Fibroblast of skin of left quadriceps (primary cell): ENCODE measurements around the gene ZSWIM2.
A peak's percentile ranks its signal among the peaks of the same experiment; 100 is the strongest.
"Not testable (repeated sequence)": the region's sequence is repeated elsewhere in the genome, so short reads cannot be mapped to it uniquely, and the experiment has no call there.

Experiments
- DNase-seq, 2 experiments: peaks; one replicate each; pipeline ENCODE4 v3.0.0-alpha.2; 2013; ENCODE audit warnings: low read depth in 2 of 2

Gene ZSWIM2

GRCh38 chr2:186852508-186852907 is 3.5 kb upstream of the ZSWIM2 start:
- no peak for DNase-seq

- DNase-seq, result no peak
Measured at GRCh38 chr2:186842373-186842772, 6.6 kb downstream of the ZSWIM2 start.

- DNase-seq, result peak; percentile 71 to 75
Measured at GRCh38 chr2:186841940-186842339, 7.0 kb downstream of the ZSWIM2 start.

GRCh38 chr2:186835628-186836027 is 13.3 kb downstream of the ZSWIM2 start:
- DNase-seq, result no peak

- no peak for DNase-seq
Measured at GRCh38 chr2:186827862-186828492, 21.0 kb downstream of the ZSWIM2 start.

GRCh38 chr2:186827411-186827810 is 21.6 kb downstream of the ZSWIM2 start:
- peak; percentile 58 to 65 for DNase-seq

GRCh38 chr2:186822323-186822722 is 26.6 kb downstream of the ZSWIM2 start:
- no peak for DNase-seq

- DNase-seq, result no peak
Measured at GRCh38 chr2:186820303-186820702, 28.7 kb downstream of the ZSWIM2 start.

- DNase-seq, result not testable (repeated sequence)
Measured at GRCh38 chr2:186811760-186812159, 37.2 kb downstream of the ZSWIM2 start.

- DNase-seq, result no peak
Measured at GRCh38 chr2:186806591-186806990, 42.4 kb downstream of the ZSWIM2 start.

- not testable (repeated sequence) for DNase-seq
Measured at GRCh38 chr2:186798604-186799003, 50.4 kb downstream of the ZSWIM2 start.

GRCh38 chr2:186784930-186785329 is 64.0 kb downstream of the ZSWIM2 start:
- DNase-seq, result no peak

GRCh38 chr2:186783254-186783653 is 65.7 kb downstream of the ZSWIM2 start:
- no peak for DNase-seq

- peak in 1 of 2 experiments; percentile 4 for DNase-seq
Measured at GRCh38 chr2:186780701-186781316, 68.2 kb downstream of the ZSWIM2 start.
